Cerebellar nuclear complex (tissue), 1 donor: ENCODE results near the gene TXNDC2.

Experiments used
- DNase-seq, 2 experiments: peaks; one replicate each; lab custom pipeline; 2025; lab: John Stamatoyannopoulos, UW

The TXNDC2 gene

GRCh38 chr18:9933865-9934264, 48.1 kb downstream of the TXNDC2 start:
- DNase-seq = no peak

DNA sequence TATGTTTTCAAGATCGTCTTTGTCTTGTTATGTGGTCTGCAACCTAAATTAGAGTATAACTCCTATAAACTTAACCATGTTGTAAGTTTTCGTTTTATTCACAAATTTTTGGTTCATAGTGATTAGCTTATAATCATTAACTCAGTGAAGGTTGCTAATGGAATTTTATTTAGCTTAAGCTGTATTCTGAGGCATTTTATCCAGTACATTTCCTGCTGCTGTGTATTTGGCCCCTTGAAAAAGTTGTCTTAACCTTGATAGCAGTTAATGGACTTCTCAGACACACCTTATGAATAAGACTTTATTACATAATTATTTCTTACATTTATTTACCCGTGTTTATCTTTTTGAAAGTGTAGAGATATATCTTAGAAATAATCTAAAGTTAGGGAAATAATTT, 48.5 kb downstream of the TXNDC2 start:
- DNase-seq = no peak
